Endothelial cell (in vitro differentiated cells): ENCODE results near the gene EDN2. TPM values are rescaled to one million over a fixed set of nuclear protein-coding genes. Genes with fewer than 3 reads are reported as not detected.

Experiments used
- DNase-seq: peaks from one replicate; pipeline ENCODE4 v3.0.0; 2021; ENCODE audit warnings: low spot score
- H3K27ac Mint-ChIP-seq: one replicate; pipeline ENCODE4 v1.8.0; 2021; ENCODE audit warnings: mixed read lengths, inconsistent platforms; ENCODE audit not compliant: unreplicated experiment
- H3K27me3 Mint-ChIP-seq: one replicate; pipeline ENCODE4 v1.8.0; 2021; ENCODE audit warnings: mild to moderate bottlenecking, moderate library complexity, mixed read lengths, inconsistent platforms; ENCODE audit not compliant: unreplicated experiment
- H3K36me3 Mint-ChIP-seq: one replicate; pipeline ENCODE4 v1.8.0; 2021; ENCODE audit warnings: mild to moderate bottlenecking, low read depth, mixed read lengths, inconsistent platforms; ENCODE audit not compliant: unreplicated experiment
- H3K4me1 Mint-ChIP-seq: one replicate; pipeline ENCODE4 v1.8.0; 2021; ENCODE audit warnings: mild to moderate bottlenecking, mixed read lengths, inconsistent platforms; ENCODE audit not compliant: unreplicated experiment
- H3K4me3 Mint-ChIP-seq: one replicate; pipeline ENCODE4 v1.8.0; 2021; ENCODE audit warnings: mild to moderate bottlenecking, mixed read lengths, inconsistent platforms; ENCODE audit not compliant: unreplicated experiment
- H3K9me3 Mint-ChIP-seq: one replicate; pipeline ENCODE4 v1.8.0; 2021; ENCODE audit warnings: mixed read lengths, inconsistent platforms; ENCODE audit not compliant: unreplicated experiment
- total RNA-seq: library from RNA; stranded (reverse); fragmentation: NEBNext Ultra II Directional; extraction: Animal tissue kit (Norgen Biotek cat#: 25700); gene quantifications from one replicate; pipeline ENCODE4 v1.2.1, GENCODE V29; 2021; ENCODE audit not compliant: unreplicated experiment
- TF ChIP-seq, protein P1 (sequence below): fragments of 200-600 bp; sonication (generic); IDR thresholded peaks from one replicate; pipeline ENCODE4 v1.5.0; 2021; ENCODE audit warnings: antibody characterized with exemption; ENCODE audit not compliant: unreplicated experiment

The EDN2 gene
- total RNA-seq, 1 donor from 2014 or later: 0.21 TPM

DNA sequence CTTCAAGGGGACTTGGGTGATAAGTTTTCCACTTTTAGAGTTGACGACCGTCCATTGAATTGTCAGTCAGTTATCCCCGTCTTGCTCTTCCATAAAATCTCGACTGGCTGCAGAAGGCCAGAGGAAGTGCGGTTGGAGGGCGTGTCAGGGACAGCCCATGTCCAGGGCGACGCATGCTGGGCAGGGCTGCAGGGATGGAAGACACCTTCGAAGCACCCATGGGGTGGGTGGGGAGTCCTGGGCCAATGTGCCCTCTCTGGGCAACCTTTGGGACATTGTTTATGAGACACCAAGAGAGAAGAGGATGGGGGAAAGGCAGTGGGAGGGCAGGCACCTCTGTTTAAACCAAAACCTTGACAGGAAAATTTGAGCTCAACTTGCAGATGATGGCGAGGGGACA is 38.6 kb upstream of the EDN2 start:
- H3K9me3 Mint-ChIP-seq: no peaks in the 10 kb centered on the region
- DNase-seq: no peak

DNA sequence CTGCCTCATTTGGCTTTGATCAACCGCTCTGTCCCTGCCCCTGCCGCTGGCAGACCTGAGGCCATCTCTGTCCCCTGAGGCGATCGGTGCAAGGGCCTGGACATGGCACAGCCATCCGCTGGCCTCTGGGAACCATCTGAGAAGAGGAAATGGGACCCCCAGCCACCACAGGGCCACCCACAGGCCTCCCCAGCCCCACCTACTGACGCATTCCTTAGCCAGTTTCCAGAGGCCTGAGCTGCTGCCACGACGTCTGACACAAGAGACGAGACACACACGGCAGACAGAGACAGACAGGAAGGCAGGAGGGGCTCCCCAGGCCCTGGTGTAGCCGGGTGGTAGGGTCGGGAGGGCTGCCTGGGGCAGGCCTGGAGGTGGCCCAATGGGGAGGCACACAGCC is 37.3 kb upstream of the EDN2 start:
- TF ChIP-seq, protein P1, sequence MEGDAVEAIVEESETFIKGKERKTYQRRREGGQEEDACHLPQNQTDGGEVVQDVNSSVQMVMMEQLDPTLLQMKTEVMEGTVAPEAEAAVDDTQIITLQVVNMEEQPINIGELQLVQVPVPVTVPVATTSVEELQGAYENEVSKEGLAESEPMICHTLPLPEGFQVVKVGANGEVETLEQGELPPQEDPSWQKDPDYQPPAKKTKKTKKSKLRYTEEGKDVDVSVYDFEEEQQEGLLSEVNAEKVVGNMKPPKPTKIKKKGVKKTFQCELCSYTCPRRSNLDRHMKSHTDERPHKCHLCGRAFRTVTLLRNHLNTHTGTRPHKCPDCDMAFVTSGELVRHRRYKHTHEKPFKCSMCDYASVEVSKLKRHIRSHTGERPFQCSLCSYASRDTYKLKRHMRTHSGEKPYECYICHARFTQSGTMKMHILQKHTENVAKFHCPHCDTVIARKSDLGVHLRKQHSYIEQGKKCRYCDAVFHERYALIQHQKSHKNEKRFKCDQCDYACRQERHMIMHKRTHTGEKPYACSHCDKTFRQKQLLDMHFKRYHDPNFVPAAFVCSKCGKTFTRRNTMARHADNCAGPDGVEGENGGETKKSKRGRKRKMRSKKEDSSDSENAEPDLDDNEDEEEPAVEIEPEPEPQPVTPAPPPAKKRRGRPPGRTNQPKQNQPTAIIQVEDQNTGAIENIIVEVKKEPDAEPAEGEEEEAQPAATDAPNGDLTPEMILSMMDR: no peak
- peaks cover 18% of the 10 kb centered on the region for H3K4me1 Mint-ChIP-seq
- H3K27ac Mint-ChIP-seq: no peak overlapping the region
- no peaks in the 10 kb centered on the region for H3K9me3 Mint-ChIP-seq
- H3K4me3 Mint-ChIP-seq: no peak overlapping the region
- H3K36me3 Mint-ChIP-seq: peaks cover 16% of the 10 kb centered on the region
- DNase-seq: no peak
- H3K27me3 Mint-ChIP-seq: peaks cover 16% of the 10 kb centered on the region

More for the DNA sequence above, 38.6 kb upstream of the EDN2 start:
- Mint-ChIP-seq H3K36me3 (peaks cover 10% of the 10 kb centered on the region), H3K4me1 (peaks cover 9% of the 10 kb centered on the region), H3K27me3 (peaks cover 12% of the 10 kb centered on the region), H3K27ac (no peak overlapping the region), H3K4me3 (no peak overlapping the region)
- TF ChIP-seq, protein P1: no peak

DNA sequence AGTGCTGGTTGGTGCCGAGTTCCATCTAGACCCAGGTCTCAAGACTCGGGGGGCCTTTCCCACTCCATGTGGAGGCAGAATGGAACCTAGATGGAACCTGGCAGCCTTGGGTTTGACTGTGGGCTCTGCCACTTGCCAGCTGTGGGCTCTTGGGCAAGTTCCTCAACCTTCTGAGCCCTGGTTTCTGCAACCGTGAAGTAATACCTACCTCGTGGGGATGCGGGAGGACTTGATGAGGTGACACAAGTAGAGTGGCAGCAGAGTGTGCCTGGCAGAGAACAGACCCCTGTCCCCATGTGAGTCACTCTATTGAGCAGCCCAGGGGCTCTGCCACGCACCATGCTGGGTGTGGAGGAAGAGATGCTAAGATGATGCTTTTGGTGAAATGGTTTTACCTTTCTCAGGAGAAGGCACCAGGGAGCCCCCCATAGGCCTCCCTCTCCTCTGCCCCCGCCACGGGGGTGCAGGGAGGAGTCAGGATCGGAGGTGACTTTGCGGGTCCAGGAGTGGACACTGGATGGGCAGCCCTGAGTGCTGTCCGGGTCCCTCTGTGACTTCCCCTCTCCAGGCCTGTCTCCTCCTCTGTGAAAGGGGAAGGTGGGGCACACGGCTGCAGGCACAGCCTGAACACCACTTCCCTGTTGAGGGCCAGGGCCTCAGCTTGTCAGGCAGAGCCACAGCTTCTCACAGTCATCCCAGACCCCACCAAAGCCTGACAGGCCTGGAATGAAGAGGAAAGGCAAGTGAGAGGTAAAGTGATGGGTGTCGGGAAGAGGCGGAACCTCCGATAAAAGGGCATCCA is 36.7 kb upstream of the EDN2 start:
- Mint-ChIP-seq H3K27ac (no peak overlapping the region), H3K36me3 (peaks cover 17% of the 10 kb centered on the region), H3K4me1 (peaks cover 18% of the 10 kb centered on the region), H3K9me3 (no peaks in the 10 kb centered on the region), H3K4me3 (no peak overlapping the region), H3K27me3 (peaks cover 16% of the 10 kb centered on the region)
- TF ChIP-seq, protein P1: no peak
- DNase-seq: no peak

DNA sequence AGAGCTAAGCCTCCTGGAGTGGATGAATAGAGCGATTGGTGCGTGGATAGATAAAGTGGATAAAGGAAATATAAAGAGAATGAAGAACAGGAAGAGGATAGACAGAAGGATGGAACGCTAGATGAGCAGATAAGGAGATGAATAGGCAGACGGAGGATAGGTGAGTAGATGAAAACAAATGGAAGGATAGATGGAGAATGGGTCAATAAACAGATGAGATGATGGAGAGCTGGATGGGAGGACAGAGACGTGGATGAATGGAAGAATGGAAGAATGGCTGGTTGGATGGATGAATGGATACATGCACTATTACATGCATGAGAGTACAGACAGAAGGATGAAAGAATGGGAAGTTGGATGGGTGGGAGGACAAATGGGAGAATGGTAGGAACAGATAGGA is 35.2 kb upstream of the EDN2 start:
- H3K36me3 Mint-ChIP-seq: peaks cover 17% of the 10 kb centered on the region
- no peak overlapping the region for H3K27ac Mint-ChIP-seq
- H3K4me3 Mint-ChIP-seq: no peak overlapping the region
- DNase-seq: no peak
- TF ChIP-seq, protein P1: no peak
- no peaks in the 10 kb centered on the region for H3K9me3 Mint-ChIP-seq
- H3K27me3 Mint-ChIP-seq: peaks cover 16% of the 10 kb centered on the region
- H3K4me1 Mint-ChIP-seq: peaks cover 18% of the 10 kb centered on the region

DNA sequence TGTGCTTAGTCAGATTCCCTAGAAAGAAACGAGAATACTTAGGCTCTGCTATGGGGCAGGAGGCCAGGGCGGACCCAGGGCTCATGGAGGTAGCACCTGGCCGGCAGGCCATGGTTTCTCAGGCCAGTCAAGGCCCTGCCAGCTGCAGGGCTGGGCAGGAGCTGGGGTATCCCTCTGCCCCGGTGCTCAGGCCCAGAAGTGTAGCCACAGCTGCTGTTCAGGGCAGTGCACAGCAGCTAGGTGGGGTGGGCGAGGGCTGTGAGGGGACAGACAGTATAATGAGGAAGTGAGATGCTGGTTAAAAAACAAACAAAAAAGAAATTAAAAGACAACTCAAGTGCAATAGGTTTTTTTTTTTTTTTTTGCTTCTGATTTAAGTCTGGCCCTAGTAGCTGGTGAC is 34.0 kb upstream of the EDN2 start:
- Mint-ChIP-seq H3K4me1 (peaks cover 18% of the 10 kb centered on the region), H3K4me3 (no peak overlapping the region), H3K27me3 (peaks cover 16% of the 10 kb centered on the region), H3K36me3 (peaks cover 17% of the 10 kb centered on the region), H3K27ac (no peak overlapping the region), H3K9me3 (no peaks in the 10 kb centered on the region)
- DNase-seq: no peak
- TF ChIP-seq, protein P1: no peak
